HEK293T (cell line): Measurements from ENCODE around the gene UQCRC2.

Experiments used
- ARNT ChIP-seq: fragments of 450-650 bp; IDR thresholded peaks from 2 replicates; pipeline ENCODE4 v1.6.1; 2017; ENCODE audit warnings: mild to moderate bottlenecking
- BHLHE40 ChIP-seq: fragments of 450-650 bp; IDR thresholded peaks from 2 replicates; pipeline ENCODE4 v1.6.1; 2016; ENCODE audit warnings: mild to moderate bottlenecking, moderate library complexity, borderline replicate concordance
- FOXK2 ChIP-seq: fragments of 450-650 bp; IDR thresholded peaks from 2 replicates; pipeline ENCODE4 v1.6.1; 2016; ENCODE audit warnings: mild to moderate bottlenecking
- FOXM1 ChIP-seq: fragments of 450-650 bp; IDR thresholded peaks from 2 replicates; pipeline ENCODE4 v1.6.1; 2017; ENCODE audit warnings: mild to moderate bottlenecking, borderline replicate concordance
- TARDBP ChIP-seq: fragments of 450-650 bp; IDR thresholded peaks from 2 replicates; pipeline ENCODE4 v1.6.1; 2016

DNA sequence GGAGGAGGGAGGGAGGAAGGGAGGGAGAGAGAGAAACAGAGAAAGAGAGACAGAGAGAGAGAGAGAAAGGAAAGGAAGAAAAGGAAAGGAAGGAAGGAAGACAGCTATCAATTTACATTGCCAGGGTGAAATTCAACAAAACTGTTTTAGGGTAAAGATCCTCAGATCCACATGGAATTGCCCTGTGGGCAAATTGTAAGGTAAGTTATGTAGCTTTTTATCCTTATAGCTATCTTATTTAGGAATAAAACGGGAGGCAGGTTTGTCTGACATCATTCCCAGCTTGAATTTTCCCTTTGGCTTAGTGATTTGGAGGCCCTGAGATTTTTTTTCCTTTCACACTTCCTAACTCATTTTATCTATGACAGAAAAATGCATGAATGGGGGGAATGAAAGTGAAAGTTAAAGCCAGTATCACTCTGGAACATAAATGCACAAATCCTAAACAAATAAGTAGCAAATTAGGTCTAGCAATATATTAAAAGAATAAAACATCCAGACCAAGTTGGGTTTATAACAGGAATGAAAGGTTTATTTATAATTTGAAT lies 3.4 kb upstream of the UQCRC2 start:
- TF ChIP-seq TARDBP: no peak
- no peak for TF ChIP-seq BHLHE40
- TF ChIP-seq FOXK2: no peak
- no peak for TF ChIP-seq FOXM1
- no peak for TF ChIP-seq ARNT
